ENCODE data around the gene CLPTM1L. TPM values are rescaled to one million over a fixed set of nuclear protein-coding genes. Genes with fewer than 3 reads are reported as not detected.

Gene CLPTM1L
- total RNA-seq, 3 donors from 2014 or later = 94.0 to 121 (median 107) TPM

- Histone ChIP-seq H3K9me3 (no peaks in the 10 kb centered on the region), H3K4me3 (no peak overlapping the region), H3K36me3 (no peaks in the 10 kb centered on the region), H3K27ac (no peak overlapping the region), H3K4me1 (peaks cover 0 to 5% of the 10 kb centered on the region in 2 donors), H3K27me3 (peaks cover 11 to 33% of the 10 kb centered on the region in 2 donors)
- peak in 1 of 2 donors; percentile 17 for DNase-seq (ENCODE audit: low spot score in 2 of 2)
- intact Hi-C loops (cut with DNase I; ENCODE audit: low total_unique reads) = no loop called here
- TF ChIP-seq POLR2AphosphoS5 (IDR thresholded peaks at IDR 0.05) (no peak), POLR2A (IDR thresholded peaks at IDR 0.05) (no peak)
- TF ChIP-seq, protein P1, sequence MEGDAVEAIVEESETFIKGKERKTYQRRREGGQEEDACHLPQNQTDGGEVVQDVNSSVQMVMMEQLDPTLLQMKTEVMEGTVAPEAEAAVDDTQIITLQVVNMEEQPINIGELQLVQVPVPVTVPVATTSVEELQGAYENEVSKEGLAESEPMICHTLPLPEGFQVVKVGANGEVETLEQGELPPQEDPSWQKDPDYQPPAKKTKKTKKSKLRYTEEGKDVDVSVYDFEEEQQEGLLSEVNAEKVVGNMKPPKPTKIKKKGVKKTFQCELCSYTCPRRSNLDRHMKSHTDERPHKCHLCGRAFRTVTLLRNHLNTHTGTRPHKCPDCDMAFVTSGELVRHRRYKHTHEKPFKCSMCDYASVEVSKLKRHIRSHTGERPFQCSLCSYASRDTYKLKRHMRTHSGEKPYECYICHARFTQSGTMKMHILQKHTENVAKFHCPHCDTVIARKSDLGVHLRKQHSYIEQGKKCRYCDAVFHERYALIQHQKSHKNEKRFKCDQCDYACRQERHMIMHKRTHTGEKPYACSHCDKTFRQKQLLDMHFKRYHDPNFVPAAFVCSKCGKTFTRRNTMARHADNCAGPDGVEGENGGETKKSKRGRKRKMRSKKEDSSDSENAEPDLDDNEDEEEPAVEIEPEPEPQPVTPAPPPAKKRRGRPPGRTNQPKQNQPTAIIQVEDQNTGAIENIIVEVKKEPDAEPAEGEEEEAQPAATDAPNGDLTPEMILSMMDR (IDR thresholded peaks at IDR 0.05) = no peak
Measured at GRCh38 chr5:1297243-1297642, 47.7 kb downstream of the CLPTM1L start.

DNA sequence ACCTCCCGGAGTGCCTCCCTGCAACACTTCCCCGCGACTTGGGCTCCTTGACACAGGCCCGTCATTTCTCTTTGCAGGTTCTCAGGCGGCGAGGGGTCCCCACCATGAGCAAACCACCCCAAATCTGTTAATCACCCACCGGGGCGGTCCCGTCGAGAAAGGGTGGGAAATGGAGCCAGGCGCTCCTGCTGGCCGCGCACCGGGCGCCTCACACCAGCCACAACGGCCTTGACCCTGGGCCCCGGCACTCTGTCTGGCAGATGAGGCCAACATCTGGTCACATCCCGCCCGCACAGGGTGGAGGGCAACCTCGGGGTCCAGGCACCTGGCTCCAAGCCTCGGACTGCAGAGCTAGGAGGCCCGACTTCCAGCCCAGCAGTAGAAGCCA, 49.3 kb downstream of the CLPTM1L start:
- intact Hi-C loops (cut with DNase I; ENCODE audit: low total_unique reads) = no loop called here
- Histone ChIP-seq H3K36me3 (no peaks in the 10 kb centered on the region), H3K27me3 (peaks cover 11 to 42% of the 10 kb centered on the region in 2 donors), H3K4me1 (peaks cover 0 to 5% of the 10 kb centered on the region in 2 donors), H3K4me3 (no peak overlapping the region), H3K9me3 (no peaks in the 10 kb centered on the region), H3K27ac (no peak overlapping the region)
- no peak for TF ChIP-seq POLR2AphosphoS5 (IDR thresholded peaks at IDR 0.05)
- TF ChIP-seq, protein P1 (IDR thresholded peaks at IDR 0.05) = no peak
- no peak for TF ChIP-seq POLR2A (IDR thresholded peaks at IDR 0.05)
- DNase-seq (ENCODE audit: low spot score in 2 of 2) = no peak

DNA sequence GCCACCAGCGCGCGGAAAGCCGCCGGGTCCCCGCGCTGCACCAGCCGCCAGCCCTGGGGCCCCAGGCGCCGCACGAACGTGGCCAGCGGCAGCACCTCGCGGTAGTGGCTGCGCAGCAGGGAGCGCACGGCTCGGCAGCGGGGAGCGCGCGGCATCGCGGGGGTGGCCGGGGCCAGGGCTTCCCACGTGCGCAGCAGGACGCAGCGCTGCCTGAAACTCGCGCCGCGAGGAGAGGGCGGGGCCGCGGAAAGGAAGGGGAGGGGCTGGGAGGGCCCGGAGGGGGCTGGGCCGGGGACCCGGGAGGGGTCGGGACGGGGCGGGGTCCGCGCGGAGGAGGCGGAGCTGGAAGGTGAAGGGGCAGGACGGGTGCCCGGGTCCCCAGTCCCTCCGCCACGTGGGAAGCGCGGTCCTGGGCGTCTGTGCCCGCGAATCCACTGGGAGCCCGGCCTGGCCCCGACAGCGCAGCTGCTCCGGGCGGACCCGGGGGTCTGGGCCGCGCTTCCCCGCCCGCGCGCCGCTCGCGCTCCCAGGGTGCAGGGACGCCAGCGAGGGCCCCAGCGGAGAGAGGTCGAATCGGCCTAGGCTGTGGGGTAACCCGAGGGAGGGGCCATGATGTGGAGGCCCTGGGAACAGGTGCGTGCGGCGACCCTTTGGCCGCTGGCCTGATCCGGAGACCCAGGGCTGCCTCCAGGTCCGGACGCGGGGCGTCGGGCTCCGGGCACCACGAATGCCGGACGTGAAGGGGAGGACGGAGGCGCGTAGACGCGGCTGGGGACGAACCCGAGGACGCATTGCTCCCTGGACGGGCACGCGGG, 49.9 kb downstream of the CLPTM1L start, which contains the start of gene TERT:
Gene TERT (minus strand): TSS at position 234 of the 815 bp plus-strand sequence. CDS start 79 bp downstream, at position 155.
- Histone ChIP-seq H3K27ac (no peak within 1 kb of the TSS), H3K9me3 (no peaks in the 10 kb centered on the region), H3K27me3 (peaks cover 11 to 42% of the 10 kb centered on the region in 2 donors), H3K4me3 (peak within 1 kb of the TSS in 2 of 3 donors; percentile 35 to 51), H3K4me1 (peaks cover 0 to 5% of the 10 kb centered on the region in 2 donors), H3K36me3 (no peaks in the 10 kb centered on the region)
- intact Hi-C loops (cut with DNase I; ENCODE audit: low total_unique reads) = no loop called here
- DNase-seq (ENCODE audit: low spot score in 2 of 2) = no peak
- TF ChIP-seq POLR2AphosphoS5 (IDR thresholded peaks at IDR 0.05) (no peak), POLR2A (IDR thresholded peaks at IDR 0.05) (no peak)
- TF ChIP-seq, protein P1 (IDR thresholded peaks at IDR 0.05) = no peak

DNA sequence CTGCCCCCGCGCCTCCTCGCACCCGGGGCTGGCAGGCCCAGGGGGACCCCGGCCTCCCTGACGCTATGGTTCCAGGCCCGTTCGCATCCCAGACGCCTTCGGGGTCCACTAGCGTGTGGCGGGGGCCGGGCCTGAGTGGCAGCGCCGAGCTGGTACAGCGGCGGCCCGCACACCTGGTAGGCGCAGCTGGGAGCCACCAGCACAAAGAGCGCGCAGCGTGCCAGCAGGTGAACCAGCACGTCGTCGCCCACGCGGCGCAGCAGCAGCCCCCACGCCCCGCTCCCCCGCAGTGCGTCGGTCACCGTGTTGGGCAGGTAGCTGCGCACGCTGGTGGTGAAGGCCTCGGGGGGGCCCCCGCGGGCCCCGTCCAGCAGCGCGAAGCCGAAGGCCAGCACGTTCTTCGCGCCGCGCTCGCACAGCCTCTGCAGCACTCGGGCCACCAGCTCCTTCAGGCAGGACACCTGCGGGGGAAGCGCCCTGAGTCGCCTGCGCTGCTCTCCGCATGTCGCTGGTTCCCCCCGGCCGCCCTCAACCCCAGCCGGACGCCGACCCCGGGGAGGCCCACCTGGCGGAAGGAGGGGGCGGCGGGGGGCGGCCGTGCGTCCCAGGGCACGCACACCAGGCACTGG, 50.6 kb downstream of the CLPTM1L start:
- peak overlapping the region in 2 of 3 donors; percentile 35 to 51 for H3K4me3 ChIP-seq
- H3K27ac ChIP-seq = no peak overlapping the region
- intact Hi-C loops (cut with DNase I; ENCODE audit: low total_unique reads) = no loop called here
- no peaks in the 10 kb centered on the region for H3K9me3 ChIP-seq
- TF ChIP-seq, protein P1 (IDR thresholded peaks at IDR 0.05) = no peak
- TF ChIP-seq POLR2AphosphoS5 (IDR thresholded peaks at IDR 0.05) (no peak), POLR2A (IDR thresholded peaks at IDR 0.05) (no peak)
- peak in 1 of 2 donors; percentile 35 for DNase-seq (ENCODE audit: low spot score in 2 of 2)
- H3K4me1 ChIP-seq = peaks cover 0 to 5% of the 10 kb centered on the region in 2 donors
- H3K36me3 ChIP-seq = no peaks in the 10 kb centered on the region
- H3K27me3 ChIP-seq = peaks cover 11 to 42% of the 10 kb centered on the region in 2 donors

Data from breast epithelium (tissue), 4 donors.